ENCODE results near the gene FOXL3. TPM values are rescaled to one million over a fixed set of nuclear protein-coding genes. Genes with fewer than 3 reads are reported as not detected.
A peak's percentile ranks its signal among the peaks of the same experiment; 100 is the strongest.

Gene FOXL3
- total RNA-seq, 1 donor from 2014 or later: not detected

- Histone ChIP-seq H3K9me3 (replicated peaks) (no peaks in the 10 kb centered on the region), H3K27me3 (ENCODE audit: low read depth) (no peaks in the 10 kb centered on the region), H3K4me3 (no peak overlapping the region), H3K36me3 (no peaks in the 10 kb centered on the region), H3K27ac (replicated peaks) (peak overlapping the region; percentile 19), H3K4me1 (peaks cover 19% of the 10 kb centered on the region)
- intact Hi-C loops (cut with micrococcal nuclease): no loop called here
- no peak for TF ChIP-seq CTCF (IDR thresholded peaks at IDR 0.05; ENCODE audit: borderline replicate concordance)
- no peak for DNase-seq
Observed at GRCh38 chr7:340200-340937, 50.4 kb downstream of the FOXL3 start.

Other genes with a start within 250 kb of the FOXL3 start
- gene FAM20C, start 97.6 kb upstream of the FOXL3 start, total RNA-seq: 22.2 TPM
- 26.0 TPM for gene PDGFA, start 229.7 kb downstream of the FOXL3 start, total RNA-seq

Data from left ventricle myocardium inferior (tissue), 1 donor.